Measurements from ENCODE around the gene ADAM12. TPM values are rescaled to one million over a fixed set of nuclear protein-coding genes. Genes with fewer than 3 reads are reported as not detected.
A peak's percentile ranks its signal among the peaks of the same experiment; 100 is the strongest.
"Not testable (repeated sequence)": the region's sequence is repeated elsewhere in the genome, so short reads cannot be mapped to it uniquely, and the experiment has no call there.

ADAM12 gene
- total and polyA plus RNA-seq, 2 donors (not counting 1 experiment from before 2014, with no cell fraction given), result 21.0 to 56.9 TPM

GRCh38 chr10:126054191-126054590 is 334.1 kb downstream of the ADAM12 start:
- no peaks in the 10 kb centered on the region for H3K4me1 ChIP-seq (ENCODE audit: control insufficient read depth, extremely low read depth, insufficient read depth, low read length)
- no peaks in the 10 kb centered on the region for H3K27me3 ChIP-seq (ENCODE audit: control insufficient read depth, insufficient read depth, low read length)
- no peak for TF ChIP-seq CTCF (conservative IDR thresholded peaks at IDR 0.05 in 1 of 2, IDR thresholded peaks at IDR 0.05 in 1 of 2; ENCODE audit: low read depth in 1 of 2, low read length in 2 of 2)
- TF ChIP-seq EZH2 (IDR thresholded peaks at IDR 0.05; ENCODE audit: low read length, missing control alignments), result no peak
- no peak for DNase-seq (ENCODE audit: low read depth in 2 of 2)
- no peak overlapping the region for H3K4me2 ChIP-seq (ENCODE audit: extremely low read depth, insufficient read depth, low read length)
- H3K79me2 ChIP-seq (ENCODE audit: control insufficient read depth, insufficient read depth, low read length), result no peaks in the 10 kb centered on the region
- no peaks in the 10 kb centered on the region for H4K20me1 ChIP-seq (ENCODE audit: control insufficient read depth, extremely low read depth, insufficient read depth, low read length)
- H2AFZ ChIP-seq (ENCODE audit: low read length), result no peak overlapping the region
- H3K36me3 ChIP-seq (ENCODE audit: control insufficient read depth, insufficient read depth, low read length), result no peaks in the 10 kb centered on the region
- H3K4me3 ChIP-seq (replicated peaks in 1 of 4; ENCODE audit: control extremely low read depth in 1 of 4, insufficient read depth in 1 of 4, low read depth in 3 of 4, low read length in 4 of 4), result no peak overlapping the region
- no peaks in the 10 kb centered on the region for H3K9me3 ChIP-seq (ENCODE audit: control insufficient read depth, insufficient read depth, low read depth, low read length)
- no peak overlapping the region for H3K27ac ChIP-seq (ENCODE audit: insufficient read depth, low read length)
- no peak overlapping the region for H3K9ac ChIP-seq (ENCODE audit: insufficient read depth, low read length)

GRCh38 chr10:126052171-126052570 is 336.1 kb downstream of the ADAM12 start:
- TF ChIP-seq CTCF (conservative IDR thresholded peaks at IDR 0.05 in 1 of 2, IDR thresholded peaks at IDR 0.05 in 1 of 2; ENCODE audit: low read depth in 1 of 2, low read length in 2 of 2) (no peak), EZH2 (IDR thresholded peaks at IDR 0.05; ENCODE audit: low read length, missing control alignments) (no peak)
- Histone ChIP-seq H2AFZ (ENCODE audit: low read length) (no peak overlapping the region), H3K9me3 (ENCODE audit: control insufficient read depth, insufficient read depth, low read depth, low read length) (no peaks in the 10 kb centered on the region), H3K4me3 (replicated peaks in 1 of 4; ENCODE audit: control extremely low read depth in 1 of 4, insufficient read depth in 1 of 4, low read depth in 3 of 4, low read length in 4 of 4) (no peak overlapping the region), H3K27me3 (ENCODE audit: control insufficient read depth, insufficient read depth, low read length) (no peaks in the 10 kb centered on the region), H3K9ac (ENCODE audit: insufficient read depth, low read length) (no peak overlapping the region), H3K36me3 (ENCODE audit: control insufficient read depth, insufficient read depth, low read length) (no peaks in the 10 kb centered on the region), H4K20me1 (ENCODE audit: control insufficient read depth, extremely low read depth, insufficient read depth, low read length) (no peaks in the 10 kb centered on the region), H3K79me2 (ENCODE audit: control insufficient read depth, insufficient read depth, low read length) (no peaks in the 10 kb centered on the region), H3K4me2 (ENCODE audit: extremely low read depth, insufficient read depth, low read length) (no peak overlapping the region), H3K27ac (ENCODE audit: insufficient read depth, low read length) (no peak overlapping the region), H3K4me1 (ENCODE audit: control insufficient read depth, extremely low read depth, insufficient read depth, low read length) (no peaks in the 10 kb centered on the region)
- no peak for DNase-seq (ENCODE audit: low read depth in 2 of 2)

GRCh38 chr10:126049759-126050700 is 338.2 kb downstream of the ADAM12 start:
- H4K20me1 ChIP-seq (ENCODE audit: control insufficient read depth, extremely low read depth, insufficient read depth, low read length), result no peaks in the 10 kb centered on the region
- H3K79me2 ChIP-seq (ENCODE audit: control insufficient read depth, insufficient read depth, low read length), result no peaks in the 10 kb centered on the region
- no peak overlapping the region for H3K4me3 ChIP-seq (replicated peaks in 1 of 4; ENCODE audit: control extremely low read depth in 1 of 4, insufficient read depth in 1 of 4, low read depth in 3 of 4, low read length in 4 of 4)
- no peak overlapping the region for H3K4me2 ChIP-seq (ENCODE audit: extremely low read depth, insufficient read depth, low read length)
- H3K27ac ChIP-seq (ENCODE audit: insufficient read depth, low read length), result no peak overlapping the region
- no peaks in the 10 kb centered on the region for H3K9me3 ChIP-seq (ENCODE audit: control insufficient read depth, insufficient read depth, low read depth, low read length)
- TF ChIP-seq CTCF (conservative IDR thresholded peaks at IDR 0.05 in 1 of 2, IDR thresholded peaks at IDR 0.05 in 1 of 2; ENCODE audit: low read depth in 1 of 2, low read length in 2 of 2) (no peak), EZH2 (IDR thresholded peaks at IDR 0.05; ENCODE audit: low read length, missing control alignments) (no peak)
- H3K36me3 ChIP-seq (ENCODE audit: control insufficient read depth, insufficient read depth, low read length), result no peaks in the 10 kb centered on the region
- DNase-seq (ENCODE audit: low read depth in 2 of 2), result peak; percentile 14 to 91
- no peak overlapping the region for H3K9ac ChIP-seq (ENCODE audit: insufficient read depth, low read length)
- no peak overlapping the region for H2AFZ ChIP-seq (ENCODE audit: low read length)
- H3K27me3 ChIP-seq (ENCODE audit: control insufficient read depth, insufficient read depth, low read length), result no peaks in the 10 kb centered on the region
- H3K4me1 ChIP-seq (ENCODE audit: control insufficient read depth, extremely low read depth, insufficient read depth, low read length), result no peaks in the 10 kb centered on the region

- not testable (repeated sequence) for H2AFZ ChIP-seq (ENCODE audit: low read length); H3K9ac ChIP-seq (ENCODE audit: insufficient read depth, low read length); DNase-seq (ENCODE audit: low read depth in 2 of 2); H3K4me1 ChIP-seq (ENCODE audit: control insufficient read depth, extremely low read depth, insufficient read depth, low read length); H4K20me1 ChIP-seq (ENCODE audit: control insufficient read depth, extremely low read depth, insufficient read depth, low read length); H3K79me2 ChIP-seq (ENCODE audit: control insufficient read depth, insufficient read depth, low read length); H3K27ac ChIP-seq (ENCODE audit: insufficient read depth, low read length); H3K4me3 ChIP-seq (replicated peaks in 1 of 4; ENCODE audit: control extremely low read depth in 1 of 4, insufficient read depth in 1 of 4, low read depth in 3 of 4, low read length in 4 of 4); H3K9me3 ChIP-seq (ENCODE audit: control insufficient read depth, insufficient read depth, low read depth, low read length); H3K4me2 ChIP-seq (ENCODE audit: extremely low read depth, insufficient read depth, low read length); H3K36me3 ChIP-seq (ENCODE audit: control insufficient read depth, insufficient read depth, low read length); H3K27me3 ChIP-seq (ENCODE audit: control insufficient read depth, insufficient read depth, low read length)
Observed at GRCh38 chr10:126047749-126048148, 340.5 kb downstream of the ADAM12 start.

All from fibroblast of lung (primary cell).